GM19372 (cell line): ENCODE data around the gene KIRREL3.

Source experiments
- ATAC-seq: cut with Tn5 transposase; IDR thresholded peaks from one replicate; pipeline ENCODE4 v1.9.1; 2021; ENCODE audit warnings: mild to moderate bottlenecking, low read depth, moderate library complexity; ENCODE audit not compliant: unreplicated experiment

Gene KIRREL3

DNA sequence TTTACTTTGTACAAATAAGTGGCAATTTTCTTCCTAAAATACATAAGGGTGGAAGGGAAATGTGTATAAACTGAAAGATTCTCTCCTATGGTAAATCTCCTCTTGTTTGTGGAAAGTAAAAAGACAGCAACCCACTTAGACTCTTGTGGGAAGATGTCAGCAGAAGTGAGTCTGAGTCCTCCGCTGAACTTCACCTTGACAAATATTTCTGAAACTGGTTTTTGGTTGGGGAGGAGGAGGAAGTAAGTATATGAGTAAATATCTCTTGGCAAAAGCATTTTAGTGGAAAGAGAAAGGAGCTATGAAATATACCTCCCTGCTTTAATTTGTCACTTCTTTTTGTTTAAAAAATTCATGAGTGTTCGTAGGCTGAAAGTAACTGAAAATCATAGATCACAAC is 196.2 kb downstream of the KIRREL3 start:
- ATAC-seq: no peak

DNA sequence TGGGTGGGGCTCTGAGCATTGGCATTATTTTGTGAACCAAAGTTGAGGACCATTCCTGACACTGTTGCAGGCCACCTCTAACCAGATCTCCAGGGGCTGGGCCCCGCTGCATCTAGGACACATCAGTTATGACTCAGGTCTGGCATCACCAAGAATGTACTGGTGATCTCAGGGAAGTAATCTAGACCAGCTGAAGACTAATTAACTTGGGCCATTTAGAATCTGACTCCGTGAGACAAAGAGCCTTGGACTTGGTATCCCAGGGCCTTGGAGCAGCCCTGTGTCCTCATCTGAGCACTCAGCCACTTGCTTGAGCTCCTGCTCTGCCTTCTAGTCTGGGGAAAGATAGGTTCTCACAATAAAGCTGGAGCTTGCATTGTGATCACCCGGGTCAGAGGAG is 200.6 kb downstream of the KIRREL3 start:
- no peak for ATAC-seq

DNA sequence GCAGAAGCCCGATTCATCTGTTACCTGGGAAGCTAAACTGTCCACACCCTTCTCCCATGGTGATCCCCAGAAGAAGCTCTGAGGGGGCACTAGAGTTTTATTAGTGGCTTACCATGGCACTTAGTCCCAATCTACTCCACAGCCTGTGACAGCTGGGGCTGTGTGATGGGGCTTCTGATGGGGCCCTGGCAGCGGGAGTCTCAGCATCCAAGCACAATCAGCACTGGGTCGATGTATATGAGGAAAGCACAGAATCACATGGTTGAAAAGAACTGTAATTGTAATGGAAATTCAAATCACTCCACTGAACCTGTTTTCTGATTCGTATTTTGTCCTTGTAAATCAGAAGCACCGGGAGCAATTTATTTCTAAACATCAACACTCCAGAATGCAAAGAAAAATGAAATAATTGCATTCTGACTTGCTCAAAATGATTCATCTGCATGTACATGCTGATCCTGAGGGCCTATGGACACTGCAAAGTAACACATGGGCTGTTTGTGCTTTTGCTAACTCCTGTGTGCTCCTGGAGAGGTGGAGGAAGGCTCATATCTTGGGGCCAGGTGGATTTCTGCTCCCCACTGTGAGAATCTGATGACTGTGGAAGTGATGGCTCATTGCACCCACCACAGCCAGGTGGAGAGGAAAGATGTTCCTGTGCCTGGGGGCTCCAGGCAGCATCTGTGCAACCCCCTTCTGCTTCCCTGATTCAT is 203.0 kb downstream of the KIRREL3 start:
- ATAC-seq: no peak

DNA sequence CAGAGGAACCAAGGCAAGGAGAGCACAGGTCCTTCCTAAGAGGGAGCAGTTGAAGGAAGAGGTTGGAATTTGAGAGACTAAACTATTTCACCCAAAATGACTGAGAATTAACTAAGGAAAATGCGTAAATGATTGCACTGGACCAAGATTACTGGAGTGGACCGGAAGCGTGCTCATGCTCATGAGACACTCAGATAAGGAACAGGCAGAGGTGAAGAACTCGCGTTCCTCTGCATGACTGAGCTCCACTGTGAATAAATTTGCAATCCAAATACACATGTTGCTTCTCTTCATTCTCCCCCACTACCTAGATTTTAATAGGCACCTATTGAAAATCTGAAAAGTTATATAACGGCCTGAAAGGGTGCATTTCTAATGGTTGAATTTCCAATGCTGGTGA is 207.0 kb downstream of the KIRREL3 start:
- no peak for ATAC-seq

DNA sequence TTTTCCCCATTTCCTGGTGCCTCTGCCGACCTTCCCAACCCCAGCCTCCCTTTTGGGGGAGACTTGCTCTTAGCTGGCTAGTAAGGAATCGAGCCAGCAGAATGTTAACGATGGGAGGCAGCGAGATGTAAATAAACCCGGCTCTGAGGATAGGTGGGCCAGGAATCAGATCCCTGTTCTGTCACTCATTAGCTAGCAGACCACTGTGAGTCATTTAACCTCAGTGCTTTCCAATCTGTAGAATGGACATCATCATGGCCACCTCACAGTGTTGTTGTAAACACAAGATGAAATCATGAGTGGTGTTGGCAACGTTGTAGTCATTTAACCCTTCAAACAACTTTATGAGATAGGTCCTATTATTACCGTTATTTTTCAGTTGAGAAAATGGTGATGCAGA is 208.6 kb downstream of the KIRREL3 start:
- ATAC-seq: no peak

DNA sequence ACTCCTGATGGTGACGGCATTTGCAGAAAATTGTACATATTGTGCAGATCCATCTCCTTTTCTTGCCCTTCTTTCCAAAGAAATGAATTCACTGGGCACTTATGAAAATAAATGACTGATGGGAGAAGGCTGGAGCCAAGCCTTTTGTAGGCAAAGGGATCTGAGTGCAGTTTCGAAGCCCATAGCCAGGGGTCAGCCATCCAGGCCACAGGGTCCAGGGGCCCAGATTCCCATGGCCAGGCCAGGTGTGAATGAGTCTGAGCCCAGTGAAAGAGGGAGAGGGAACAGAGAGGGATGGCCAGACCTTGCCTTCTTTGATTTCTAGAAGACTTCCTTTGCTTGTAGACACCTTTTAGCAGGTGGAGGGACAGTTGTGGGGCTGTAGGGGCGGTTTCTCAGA is 209.1 kb downstream of the KIRREL3 start:
- no peak for ATAC-seq

DNA sequence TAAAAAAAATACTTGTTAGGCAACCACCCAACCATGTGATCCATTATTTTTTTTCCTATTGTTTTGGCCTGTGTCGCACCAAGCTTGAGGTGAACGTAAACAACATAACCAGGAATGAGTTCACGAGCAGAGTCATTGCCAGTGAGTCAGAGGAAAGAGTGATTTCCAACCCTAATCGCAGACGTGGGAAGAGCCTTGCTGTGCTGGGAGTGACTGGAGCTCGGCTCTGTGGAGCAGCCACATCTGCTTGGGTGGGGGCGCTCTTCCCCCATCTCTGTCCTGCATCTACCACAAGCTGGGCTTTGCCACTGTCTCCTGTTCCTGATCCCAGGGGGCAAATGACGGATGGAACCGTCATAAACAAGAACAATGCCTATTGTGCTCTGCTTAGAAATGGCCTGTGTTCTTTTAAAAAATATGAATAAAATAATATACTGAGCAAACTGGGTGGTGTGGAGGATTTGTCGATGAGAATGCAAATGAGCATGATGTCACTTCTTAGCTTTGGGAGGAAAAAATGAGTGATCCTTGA is 210.0 kb downstream of the KIRREL3 start:
- ATAC-seq: no peak

DNA sequence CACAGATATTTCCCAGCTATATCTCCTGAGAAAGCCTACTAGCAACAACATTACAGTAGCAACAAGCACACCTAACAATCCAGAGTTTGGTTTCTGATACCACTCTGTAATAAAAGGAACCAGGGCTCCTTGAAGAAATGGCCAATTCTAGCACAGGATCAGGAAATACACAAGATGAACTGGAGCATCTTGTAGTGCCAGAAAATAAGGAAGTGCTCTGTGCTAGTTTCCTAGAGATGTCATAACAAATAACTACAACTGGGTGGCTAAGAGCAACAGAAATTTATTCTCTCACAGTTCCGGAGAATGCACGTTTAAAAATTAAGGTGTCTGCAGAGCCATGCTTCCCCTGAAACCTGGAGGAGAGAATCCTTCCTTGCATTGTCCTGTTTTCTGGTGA is 217.8 kb downstream of the KIRREL3 start:
- no peak for ATAC-seq

DNA sequence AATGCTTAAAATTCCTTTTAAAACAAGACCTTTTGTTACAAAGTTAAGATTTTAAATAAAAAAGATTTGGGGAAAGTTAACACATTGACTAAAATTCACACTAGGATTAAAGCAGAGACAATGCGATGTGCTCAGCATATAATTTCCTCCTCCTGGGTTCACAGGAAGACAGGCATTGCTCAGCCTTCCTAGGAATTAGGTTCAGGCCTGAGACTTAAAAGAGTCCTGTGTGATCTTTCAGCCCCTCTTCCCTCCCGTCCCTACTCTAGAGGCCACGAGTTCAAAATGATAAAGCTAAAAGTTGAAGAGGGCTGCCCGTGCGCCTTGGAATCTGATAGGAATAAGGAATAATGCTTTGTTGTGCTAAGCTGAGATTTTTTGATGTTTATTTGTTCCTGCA is 218.6 kb downstream of the KIRREL3 start:
- no peak for ATAC-seq

DNA sequence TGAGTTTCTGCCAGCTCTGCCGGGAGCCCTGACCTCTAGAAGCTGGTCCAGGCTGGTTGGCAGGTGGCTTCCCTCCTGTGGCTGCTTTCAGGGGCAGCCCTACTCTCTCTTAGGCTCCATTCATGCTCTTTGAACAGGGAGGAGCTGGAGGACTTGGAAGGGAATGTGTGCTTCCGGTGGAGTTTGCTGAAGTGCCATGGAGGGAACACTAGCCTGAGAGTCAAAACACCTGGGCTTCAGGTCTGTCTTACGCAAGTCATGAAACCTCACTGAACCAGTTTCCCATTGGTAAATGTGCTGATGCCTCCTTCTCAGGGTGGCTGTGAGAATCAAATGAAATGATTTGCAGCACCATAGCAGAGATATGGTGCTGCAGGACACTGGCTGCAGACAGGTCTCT is 224.5 kb downstream of the KIRREL3 start:
- no peak for ATAC-seq

DNA sequence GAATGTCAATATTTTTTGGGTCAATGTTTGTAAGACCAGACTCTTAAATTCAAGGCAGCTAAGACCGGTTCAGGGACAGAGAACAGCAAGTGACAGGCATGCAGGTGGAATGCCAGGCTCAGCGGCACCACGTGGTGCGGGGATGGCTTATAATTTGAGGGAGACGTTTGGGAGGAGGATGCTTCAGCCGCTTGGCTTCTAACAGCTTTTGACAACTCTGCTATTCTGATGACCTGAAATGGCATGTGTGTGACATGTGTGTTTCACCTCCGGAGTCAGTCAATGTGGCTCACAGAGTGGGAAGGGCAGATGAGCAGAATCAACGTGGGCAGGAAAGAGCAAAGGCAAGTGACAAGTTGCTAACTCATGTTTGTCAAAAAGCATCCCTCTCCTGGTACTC is 228.3 kb downstream of the KIRREL3 start:
- ATAC-seq: no peak

DNA sequence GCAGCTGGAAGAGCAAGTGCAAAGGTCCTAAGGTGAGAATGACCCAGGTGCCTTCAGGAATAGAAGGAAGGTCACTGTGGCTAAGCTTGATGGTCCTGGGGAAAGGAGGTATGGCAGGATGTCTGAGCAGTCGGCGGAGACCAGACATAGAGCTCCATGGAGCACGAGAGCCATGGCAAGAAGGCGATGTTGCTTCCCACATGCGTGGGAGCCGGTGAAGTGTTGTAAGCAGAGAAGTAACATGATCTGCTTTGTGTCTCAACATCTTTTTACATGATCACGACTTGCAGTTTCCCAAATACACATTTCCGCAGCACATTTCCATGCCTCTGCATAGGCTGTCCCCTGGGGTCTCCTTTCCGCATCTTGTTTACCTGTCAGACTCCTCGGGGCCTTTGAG is 231.9 kb downstream of the KIRREL3 start:
- ATAC-seq: no peak

DNA sequence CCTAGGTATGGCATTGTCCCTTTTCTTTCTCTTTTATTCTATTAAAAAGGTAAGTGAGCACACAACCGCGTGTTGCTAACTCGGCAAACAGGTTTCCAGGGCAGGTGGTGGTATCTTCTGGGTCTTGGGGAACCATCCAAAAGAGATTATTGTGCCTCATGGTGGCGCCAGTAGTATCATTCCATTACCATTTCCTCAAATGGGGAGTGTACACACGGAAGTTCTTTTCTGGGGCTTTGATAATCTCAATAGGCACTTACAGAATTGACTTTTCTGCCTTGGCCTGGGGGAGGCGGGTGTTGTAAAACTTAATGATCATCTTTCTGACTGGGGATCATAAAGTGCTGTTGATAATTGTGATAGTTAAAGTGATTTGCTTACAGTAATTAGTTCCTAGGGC is 234.1 kb downstream of the KIRREL3 start:
- ATAC-seq: no peak

DNA sequence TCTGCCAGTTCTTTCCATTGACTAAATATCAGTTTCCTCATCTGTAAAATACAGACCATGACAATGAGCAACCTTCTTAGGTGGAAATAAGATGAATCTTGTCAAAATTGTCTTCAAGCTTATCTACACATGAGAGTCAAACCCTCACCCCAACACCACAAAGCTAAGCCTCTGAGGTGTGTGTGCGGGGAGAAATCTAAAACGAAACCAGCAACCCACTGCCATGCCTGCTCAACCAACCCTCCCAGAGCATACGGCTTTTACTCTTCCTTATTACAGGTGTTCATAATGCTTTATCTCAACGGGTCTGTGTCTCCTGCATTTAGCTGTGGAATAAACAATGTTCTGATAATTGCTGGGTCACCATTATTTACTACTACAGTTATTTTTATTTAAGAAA is 235.4 kb downstream of the KIRREL3 start:
- ATAC-seq: no peak

DNA sequence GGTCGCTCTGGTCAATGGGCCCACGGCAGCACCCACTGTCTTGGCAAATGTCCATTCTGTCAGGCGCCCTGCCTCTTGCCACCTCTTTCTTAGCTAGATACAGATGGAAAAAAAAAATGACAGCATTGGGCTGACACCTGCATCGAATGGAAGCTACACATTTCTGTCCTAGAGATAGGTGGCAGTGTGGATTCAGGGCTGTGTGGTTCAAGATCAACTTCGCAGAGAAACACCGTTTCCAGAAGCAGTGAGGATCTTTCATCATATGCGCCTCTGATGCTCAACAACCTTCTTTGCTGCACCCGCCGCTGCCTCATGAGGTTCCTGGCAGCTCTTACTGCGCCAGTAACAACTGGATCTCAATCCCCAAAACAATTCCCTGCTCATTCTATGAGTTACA is 236.3 kb downstream of the KIRREL3 start:
- ATAC-seq: no peak

DNA sequence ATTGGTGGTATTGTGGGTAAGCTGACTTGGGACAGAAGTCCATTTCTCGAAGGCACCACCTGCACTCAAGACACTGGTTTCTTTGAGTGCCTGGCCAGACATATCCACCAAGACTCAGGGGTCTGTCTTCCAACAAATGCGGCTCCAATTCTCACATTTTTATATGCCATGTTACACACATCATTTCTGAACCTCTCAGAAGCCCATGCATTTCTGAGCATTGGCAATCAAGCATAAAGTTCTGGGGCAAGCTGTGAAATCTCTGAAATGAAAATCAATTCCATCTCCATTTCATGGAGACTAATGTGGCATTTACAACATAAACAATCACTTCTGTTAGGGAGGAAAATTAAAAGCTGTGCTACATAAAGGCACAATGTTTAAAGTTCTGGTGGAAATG is 243.7 kb downstream of the KIRREL3 start:
- ATAC-seq: no peak

DNA sequence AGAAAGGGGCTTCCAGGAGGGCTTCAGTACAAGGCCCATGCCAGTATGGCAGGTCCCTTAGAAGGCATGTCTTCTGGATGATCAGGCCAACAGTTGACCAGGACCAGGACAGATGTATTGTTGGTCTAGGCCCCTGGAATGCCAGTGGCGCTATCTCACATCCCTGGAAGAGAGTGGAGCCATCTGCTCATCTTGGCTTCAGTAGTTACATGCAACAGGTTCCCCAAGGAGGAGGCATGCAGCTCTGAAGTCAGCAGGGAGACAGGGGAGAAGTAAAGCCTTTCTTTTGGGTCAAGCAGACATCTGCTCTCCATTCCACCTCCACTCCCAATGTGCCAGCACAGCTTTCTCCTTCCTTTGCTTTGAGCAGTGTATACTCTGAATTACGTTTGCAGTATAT is 244.1 kb downstream of the KIRREL3 start:
- ATAC-seq: no peak

DNA sequence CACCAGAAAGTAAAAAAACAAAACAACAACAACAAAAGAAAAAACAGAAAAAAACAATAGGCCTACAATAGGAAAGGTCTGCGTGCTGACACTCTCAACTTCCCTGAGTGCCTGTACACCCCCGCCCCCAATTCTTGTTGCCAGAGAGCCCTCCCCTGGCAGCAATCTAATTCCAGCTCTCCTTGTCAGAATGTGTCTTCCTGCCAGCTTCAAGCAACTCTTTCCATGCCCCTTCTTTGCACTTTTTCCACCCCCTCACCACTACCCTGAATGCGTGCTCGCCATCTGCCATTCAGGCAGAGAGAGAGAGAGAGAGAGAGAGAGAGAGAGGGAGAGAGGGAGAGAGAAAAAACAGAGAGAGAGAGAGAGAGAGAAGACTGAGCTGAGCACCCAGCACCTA is 245.0 kb downstream of the KIRREL3 start:
- no peak for ATAC-seq

DNA sequence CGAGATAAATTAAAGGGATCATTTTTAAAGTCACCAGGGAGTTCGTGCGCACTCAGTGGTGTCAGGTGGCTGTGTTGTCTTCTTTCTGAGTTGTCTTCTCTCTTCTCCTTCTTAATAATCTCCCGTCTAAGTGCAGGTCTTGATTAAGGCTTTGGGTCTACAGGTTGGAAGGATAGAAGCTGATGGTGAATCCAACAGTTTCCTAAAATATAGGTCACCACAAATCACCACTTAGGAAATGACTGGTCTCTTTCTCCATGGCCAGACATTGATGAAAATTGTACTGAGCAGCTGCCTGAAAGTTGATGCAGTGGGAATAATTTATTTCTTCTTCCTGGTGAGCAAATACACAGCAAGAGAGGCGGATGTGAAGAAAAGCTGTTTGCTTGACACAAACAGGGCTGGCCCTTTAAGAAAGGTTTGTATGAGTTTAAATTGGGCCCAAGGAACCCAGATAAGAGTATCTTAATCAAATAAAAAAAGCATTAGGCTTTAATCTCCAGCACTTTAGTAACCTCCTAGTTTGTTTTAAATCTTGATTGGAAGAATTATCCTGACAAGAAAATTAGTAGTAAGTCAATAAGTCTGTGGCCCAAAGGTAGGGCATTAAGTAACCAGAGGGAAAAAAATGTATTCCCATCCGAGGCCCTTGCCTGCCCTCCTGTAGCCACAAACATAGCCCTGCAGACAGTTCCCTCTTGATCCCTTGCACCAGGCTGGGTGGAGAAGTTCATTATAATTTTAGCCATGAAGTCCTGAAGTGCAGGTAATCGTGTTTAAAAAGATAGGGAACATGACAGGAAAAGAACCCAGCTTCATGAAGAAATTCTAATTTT is 245.8 kb downstream of the KIRREL3 start:
- no peak for ATAC-seq

DNA sequence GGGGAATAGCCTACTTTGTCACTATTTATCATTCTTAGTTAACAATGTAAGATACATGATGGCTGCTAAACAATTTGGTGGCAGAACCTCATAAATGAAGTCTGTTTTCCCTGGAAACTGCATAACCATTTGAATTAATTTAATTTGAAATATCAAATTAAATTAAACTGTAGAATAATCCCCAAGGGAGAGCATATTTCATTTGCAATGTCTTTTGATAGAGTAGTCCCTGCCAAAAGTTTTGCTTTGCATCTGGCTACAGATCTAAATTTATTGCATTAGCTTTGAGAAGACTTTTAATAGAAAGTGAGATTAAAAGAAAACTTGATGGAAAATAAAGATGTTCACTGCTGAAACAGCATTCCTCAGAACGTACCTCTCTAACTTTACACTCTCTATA is 246.6 kb downstream of the KIRREL3 start:
- no peak for ATAC-seq

DNA sequence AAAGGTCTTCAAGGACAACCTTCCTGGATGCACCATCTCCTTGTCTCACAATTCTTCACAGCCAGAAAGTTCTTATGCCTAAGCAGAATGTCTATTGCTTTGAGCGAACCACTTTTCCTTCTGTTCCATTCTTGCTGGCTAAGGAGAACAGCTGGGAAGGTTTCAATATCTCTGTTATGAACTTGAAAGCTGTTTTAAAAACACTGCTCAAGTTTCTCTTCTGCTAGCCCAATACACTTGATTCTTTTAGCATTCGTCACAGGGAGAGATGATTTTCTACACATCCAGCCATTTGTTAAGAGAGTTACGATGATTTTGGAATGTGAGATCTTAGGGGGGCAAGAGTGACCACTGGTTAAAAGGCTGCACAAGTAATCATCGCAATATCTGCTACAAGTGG is 249.3 kb downstream of the KIRREL3 start:
- ATAC-seq: no peak

DNA sequence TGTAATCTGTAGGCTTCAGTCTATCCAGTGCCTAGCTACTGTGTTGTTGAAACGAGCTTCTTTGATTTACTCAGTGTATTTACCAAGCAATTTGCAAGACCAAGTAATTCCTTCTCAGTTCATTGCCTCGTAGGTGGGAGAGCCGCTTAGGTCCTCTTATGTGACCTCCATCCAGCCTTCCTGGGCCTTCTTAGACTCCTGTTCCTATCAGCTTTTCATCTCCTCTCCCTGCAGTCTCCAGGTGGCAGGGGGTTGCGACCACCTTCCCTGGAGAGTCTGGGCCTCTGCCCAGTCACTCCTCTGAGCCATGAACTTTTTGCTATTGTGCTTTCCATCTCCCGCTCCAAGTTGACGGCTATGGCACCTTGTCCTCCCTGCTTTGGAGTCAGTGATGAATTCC is 251.8 kb downstream of the KIRREL3 start:
- no peak for ATAC-seq
